Heart left ventricle (tissue), 13 donors: ENCODE data around the gene ELP6.

Source experiments
- CTCF ChIP-seq, 12 donors: fragments of 200-600 bp; sonication (generic) in 4 of 12; IDR thresholded peaks; one replicate each; pipeline versions ENCODE4 v1.5.0 to v1.8.0; 2018 to 2022; ENCODE audit warnings: antibody characterized with exemption in 12 of 12, mild to moderate bottlenecking in 5 of 12
- POLR2A ChIP-seq, 2 donors: fragments of 450-650 bp; IDR thresholded peaks; one replicate each; pipeline ENCODE4 v1.6.1; 2017; ENCODE audit warnings: antibody characterized with exemption in 2 of 2, mild to moderate bottlenecking in 2 of 2, moderate library complexity in 2 of 2
- donor health status: ischemic (EF 13 %, LVEDD 7.1; RV severe dilation, severe dysfunction).
- donor health status: DM: no; HTN: yes; CAD: no.
- donor health status: DM: no; HTN: no; CAD: no.
- donor health status: ischemic (EF 25% LVEDD 6.9; RV normal size, moderate dysfunction).
- donor health status: ischemic (EF 25% LVEDD 5.7; RV mildly dilated, moderate dysfunction).
- donor health status: ischemic (EF 35%, LVEDD 5.7; RV mildly dilated, moderate dysfunction).
- donor health status: nonischemic (EF 11% LVEDD 7.7; RV severe dilation, severe dysfunction).
- donor health status: DM: yes; HTN: yes; CAD: no.
- donor health status: PGD.
- donor health status: ischemic (EF 29% LVEDD 5.4; RV normal size, mild dysfunction).
- donor health status: nonischemic (EF 23%, LVEDD 6.1; RV moderate dilation, normal function).

- peak; percentile 76 to 94 (median 88) for TF ChIP-seq CTCF (IDR thresholded peaks at IDR 0.05)
- no peak for TF ChIP-seq POLR2A (IDR thresholded peaks at IDR 0.05)
These were observed 8.8 kb upstream of the ELP6 start for GRCh38 chr3:47522082-47522987.
